ENCODE results near the gene SLC25A6.

The SLC25A6 gene

DNA sequence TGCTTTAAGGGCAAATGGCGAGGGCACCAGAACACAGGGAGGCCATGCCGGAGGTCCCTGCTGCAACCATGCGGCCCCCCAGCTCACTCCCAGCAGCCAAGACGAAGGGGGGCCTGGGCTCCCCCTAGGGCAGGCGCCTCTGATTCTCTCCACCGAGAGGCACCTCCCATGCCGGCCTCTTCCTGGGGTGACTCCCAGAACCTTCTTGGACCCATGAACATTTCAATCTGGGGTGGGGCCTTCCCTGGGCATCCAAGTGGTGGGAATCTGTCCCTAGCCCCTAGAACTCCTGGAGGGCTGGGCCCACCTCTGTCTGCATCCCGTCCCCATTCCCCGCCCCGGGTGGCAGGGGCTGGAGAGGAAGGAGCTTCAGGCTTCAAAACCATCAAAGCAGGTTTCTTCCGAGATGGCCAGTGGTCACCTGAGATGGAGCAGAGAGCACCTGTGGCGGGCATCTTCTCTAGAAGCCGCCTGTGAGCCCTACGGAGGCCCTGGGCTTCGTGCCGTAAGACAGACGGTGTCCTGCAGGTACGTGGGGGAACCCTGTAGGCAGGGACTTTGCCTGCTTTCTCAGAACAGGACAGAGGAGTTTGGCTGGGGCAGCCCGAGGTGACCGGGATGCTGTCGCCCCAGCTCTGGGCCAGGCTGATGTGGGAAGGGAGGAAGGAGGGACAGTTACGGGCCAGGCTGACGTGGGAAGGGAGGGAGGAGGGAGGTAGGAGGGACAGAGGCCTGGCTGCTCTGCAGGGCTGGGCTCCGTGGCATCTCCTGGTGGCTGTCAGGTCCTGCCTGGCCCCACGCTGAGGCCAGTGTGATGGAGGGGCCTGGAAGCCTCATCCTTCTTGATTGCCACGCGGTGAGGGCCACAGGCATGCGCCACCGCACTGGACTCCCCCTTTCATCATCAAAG, 6.8 kb upstream of the SLC25A6 start:
- Histone ChIP-seq H3K9me3 (ENCODE audit: control insufficient read depth, low read length) (no peaks in the 10 kb centered on the region), H3K36me3 (ENCODE audit: control insufficient read depth, insufficient read depth, low read length) (peaks cover 15% of the 10 kb centered on the region), H3K27ac (ENCODE audit: insufficient read depth, low read length, poor library complexity, severe bottlenecking) (no peak overlapping the region), H3K4me3 (ENCODE audit: insufficient read depth, low read depth, low read length, poor library complexity, severe bottlenecking) (no peak overlapping the region), H3K4me1 (ENCODE audit: control insufficient read depth, insufficient read depth, low read length, poor library complexity, severe bottlenecking) (no peaks in the 10 kb centered on the region), H3K27me3 (replicated peaks; ENCODE audit: control insufficient read depth, insufficient read depth, low read length, poor library complexity, severe bottlenecking) (no peaks in the 10 kb centered on the region)
- DNase-seq = no peak

DNA sequence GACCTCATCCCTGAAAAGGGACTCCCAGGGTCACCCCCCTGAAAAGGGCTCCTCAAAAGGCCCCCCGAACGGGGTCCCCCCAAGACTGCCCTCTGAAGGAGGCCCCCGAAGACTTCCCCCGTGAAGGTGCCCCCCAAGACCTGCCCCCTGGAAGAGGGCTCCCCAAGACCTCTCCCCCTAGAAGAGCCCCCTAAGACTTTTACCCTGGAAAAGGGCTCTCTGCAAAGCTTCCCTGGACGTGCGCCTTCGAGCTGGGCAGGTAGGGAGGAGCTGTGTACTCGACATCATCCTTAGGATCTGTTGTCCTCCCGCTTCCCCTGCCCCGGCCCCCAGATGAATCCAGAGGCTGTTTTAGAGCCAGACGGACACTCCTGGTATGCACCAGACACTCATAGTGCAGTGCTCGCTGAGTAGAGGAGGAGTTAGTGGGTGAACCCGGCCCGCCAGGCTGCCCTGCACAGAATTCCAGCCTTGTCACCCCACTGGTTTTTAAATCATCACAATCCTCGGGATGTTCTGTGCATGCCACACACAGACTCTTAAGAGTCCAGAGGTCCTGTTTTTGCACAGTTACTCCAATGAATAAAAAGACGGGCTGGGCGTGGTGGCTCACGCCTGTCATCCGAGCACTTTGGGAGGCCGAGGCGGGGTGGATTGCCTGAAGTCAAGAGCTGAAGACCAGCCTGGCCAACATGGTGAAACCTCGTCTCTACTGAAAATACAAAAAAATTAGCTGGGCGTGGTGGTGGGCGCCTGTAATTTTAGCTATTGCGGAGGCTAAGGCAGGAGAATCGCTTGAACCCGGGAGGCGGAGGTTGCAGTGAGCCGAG, 5.7 kb upstream of the SLC25A6 start:
- Histone ChIP-seq H3K27ac (ENCODE audit: insufficient read depth, low read length, poor library complexity, severe bottlenecking) (no peak overlapping the region), H3K9me3 (ENCODE audit: control insufficient read depth, low read length) (no peaks in the 10 kb centered on the region), H3K27me3 (replicated peaks; ENCODE audit: control insufficient read depth, insufficient read depth, low read length, poor library complexity, severe bottlenecking) (no peaks in the 10 kb centered on the region), H3K36me3 (ENCODE audit: control insufficient read depth, insufficient read depth, low read length) (peaks cover 6% of the 10 kb centered on the region), H3K4me3 (ENCODE audit: insufficient read depth, low read depth, low read length, poor library complexity, severe bottlenecking) (no peak overlapping the region), H3K4me1 (ENCODE audit: control insufficient read depth, insufficient read depth, low read length, poor library complexity, severe bottlenecking) (no peaks in the 10 kb centered on the region)
- no peak for DNase-seq

DNA sequence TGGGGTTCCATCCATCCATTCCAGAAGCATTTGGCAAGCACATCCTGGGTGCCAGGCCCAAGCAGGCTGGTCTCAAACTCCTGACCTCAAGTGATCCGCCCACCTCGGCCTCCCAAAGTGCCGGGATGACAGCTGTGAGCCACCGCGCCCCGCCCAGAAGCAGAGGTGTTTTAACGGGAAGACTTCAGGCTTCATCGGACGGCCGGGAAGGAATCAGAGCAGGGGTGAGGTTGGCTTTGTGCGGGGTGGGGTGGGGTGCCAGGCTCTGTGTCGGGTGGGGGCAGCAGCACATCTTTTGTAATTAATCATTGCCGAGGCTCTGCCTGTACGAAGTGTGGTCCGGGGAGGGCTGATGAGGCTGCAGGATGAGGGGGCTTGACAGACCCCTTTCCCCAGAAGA, 5.1 kb upstream of the SLC25A6 start:
- H3K9me3 ChIP-seq (ENCODE audit: control insufficient read depth, low read length) = no peaks in the 10 kb centered on the region
- no peak overlapping the region for H3K4me3 ChIP-seq (ENCODE audit: insufficient read depth, low read depth, low read length, poor library complexity, severe bottlenecking)
- H3K27me3 ChIP-seq (replicated peaks; ENCODE audit: control insufficient read depth, insufficient read depth, low read length, poor library complexity, severe bottlenecking) = no peaks in the 10 kb centered on the region
- no peak overlapping the region for H3K27ac ChIP-seq (ENCODE audit: insufficient read depth, low read length, poor library complexity, severe bottlenecking)
- no peak for DNase-seq
- no peaks in the 10 kb centered on the region for H3K4me1 ChIP-seq (ENCODE audit: control insufficient read depth, insufficient read depth, low read length, poor library complexity, severe bottlenecking)
- H3K36me3 ChIP-seq (ENCODE audit: control insufficient read depth, insufficient read depth, low read length) = peaks cover 6% of the 10 kb centered on the region

DNA sequence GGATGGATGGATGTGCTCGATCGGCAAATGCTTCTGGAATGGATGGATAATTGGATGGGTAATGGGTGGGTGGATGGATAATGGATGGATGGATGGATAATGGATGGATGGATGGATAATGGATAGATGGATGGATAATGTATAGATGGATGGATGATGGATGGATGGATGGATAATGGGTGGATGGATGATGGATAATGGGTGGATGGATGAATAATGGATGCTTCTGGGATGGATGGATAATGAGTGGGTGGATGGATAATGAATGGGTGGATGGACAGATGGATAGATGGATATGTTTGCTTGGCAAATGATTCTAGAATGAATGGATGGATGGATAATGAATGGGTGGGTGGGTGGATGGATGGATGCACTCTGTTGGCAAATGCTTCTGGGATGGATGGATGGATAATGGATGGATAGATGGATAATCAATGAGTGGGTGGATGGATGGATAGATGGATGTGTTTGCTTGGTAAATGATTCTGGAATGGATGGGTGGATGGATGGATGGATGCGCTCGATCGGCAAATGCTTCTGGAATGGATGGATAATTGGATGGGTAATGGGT, 3.8 kb upstream of the SLC25A6 start:
- H3K36me3 ChIP-seq (ENCODE audit: control insufficient read depth, insufficient read depth, low read length) = no peaks in the 10 kb centered on the region
- H3K27me3 ChIP-seq (replicated peaks; ENCODE audit: control insufficient read depth, insufficient read depth, low read length, poor library complexity, severe bottlenecking) = no peaks in the 10 kb centered on the region
- DNase-seq = no peak
- H3K4me1 ChIP-seq (ENCODE audit: control insufficient read depth, insufficient read depth, low read length, poor library complexity, severe bottlenecking) = peaks cover 7% of the 10 kb centered on the region
- no peak overlapping the region for H3K4me3 ChIP-seq (ENCODE audit: insufficient read depth, low read depth, low read length, poor library complexity, severe bottlenecking)
- H3K9me3 ChIP-seq (ENCODE audit: control insufficient read depth, low read length) = no peaks in the 10 kb centered on the region
- no peak overlapping the region for H3K27ac ChIP-seq (ENCODE audit: insufficient read depth, low read length, poor library complexity, severe bottlenecking)

DNA sequence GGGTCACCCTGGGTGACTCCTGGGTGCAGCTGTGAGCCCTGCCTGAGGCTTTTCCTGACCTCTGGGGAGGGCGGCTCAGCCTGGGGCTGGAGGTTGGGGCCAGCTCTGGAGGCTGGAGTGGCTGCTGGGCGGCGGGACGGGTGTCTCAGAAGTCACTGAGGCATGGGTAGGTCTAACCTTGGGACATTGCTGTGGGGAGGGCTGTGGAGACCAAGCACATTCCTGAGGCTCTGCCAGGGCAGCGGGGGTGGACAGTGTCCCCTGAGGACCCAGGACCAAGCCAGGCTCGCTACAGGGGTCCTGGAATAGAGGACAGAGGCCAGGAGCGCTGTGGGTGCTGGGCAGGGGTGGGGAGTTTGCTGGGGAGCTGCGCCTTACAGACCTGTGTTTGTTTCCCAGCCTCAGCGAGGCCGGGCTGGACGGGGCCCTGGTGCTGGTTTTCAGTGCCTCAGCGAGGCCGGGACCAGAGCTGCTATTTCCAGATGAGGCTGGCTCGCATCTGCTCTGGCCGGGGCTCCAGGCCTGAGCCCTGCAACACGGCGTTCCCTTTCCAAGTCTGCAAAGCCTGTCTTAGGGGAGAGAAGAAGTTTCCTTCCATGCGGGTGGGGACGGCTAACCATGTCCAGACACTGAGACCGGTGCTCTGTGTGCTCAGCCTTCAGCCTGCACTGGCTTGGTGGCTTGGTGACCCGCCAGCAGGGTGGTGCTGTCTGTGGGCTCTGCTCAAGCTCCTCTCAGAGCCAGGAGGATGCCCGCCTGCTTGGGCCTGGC, 3.0 kb upstream of the SLC25A6 start:
- Histone ChIP-seq H3K4me3 (ENCODE audit: insufficient read depth, low read depth, low read length, poor library complexity, severe bottlenecking) (no peak overlapping the region), H3K27ac (ENCODE audit: insufficient read depth, low read length, poor library complexity, severe bottlenecking) (no peak overlapping the region), H3K36me3 (ENCODE audit: control insufficient read depth, insufficient read depth, low read length) (peaks cover 4% of the 10 kb centered on the region), H3K9me3 (ENCODE audit: control insufficient read depth, low read length) (no peaks in the 10 kb centered on the region), H3K27me3 (replicated peaks; ENCODE audit: control insufficient read depth, insufficient read depth, low read length, poor library complexity, severe bottlenecking) (no peaks in the 10 kb centered on the region), H3K4me1 (ENCODE audit: control insufficient read depth, insufficient read depth, low read length, poor library complexity, severe bottlenecking) (peaks cover 15% of the 10 kb centered on the region)
- DNase-seq = no peak

DNA sequence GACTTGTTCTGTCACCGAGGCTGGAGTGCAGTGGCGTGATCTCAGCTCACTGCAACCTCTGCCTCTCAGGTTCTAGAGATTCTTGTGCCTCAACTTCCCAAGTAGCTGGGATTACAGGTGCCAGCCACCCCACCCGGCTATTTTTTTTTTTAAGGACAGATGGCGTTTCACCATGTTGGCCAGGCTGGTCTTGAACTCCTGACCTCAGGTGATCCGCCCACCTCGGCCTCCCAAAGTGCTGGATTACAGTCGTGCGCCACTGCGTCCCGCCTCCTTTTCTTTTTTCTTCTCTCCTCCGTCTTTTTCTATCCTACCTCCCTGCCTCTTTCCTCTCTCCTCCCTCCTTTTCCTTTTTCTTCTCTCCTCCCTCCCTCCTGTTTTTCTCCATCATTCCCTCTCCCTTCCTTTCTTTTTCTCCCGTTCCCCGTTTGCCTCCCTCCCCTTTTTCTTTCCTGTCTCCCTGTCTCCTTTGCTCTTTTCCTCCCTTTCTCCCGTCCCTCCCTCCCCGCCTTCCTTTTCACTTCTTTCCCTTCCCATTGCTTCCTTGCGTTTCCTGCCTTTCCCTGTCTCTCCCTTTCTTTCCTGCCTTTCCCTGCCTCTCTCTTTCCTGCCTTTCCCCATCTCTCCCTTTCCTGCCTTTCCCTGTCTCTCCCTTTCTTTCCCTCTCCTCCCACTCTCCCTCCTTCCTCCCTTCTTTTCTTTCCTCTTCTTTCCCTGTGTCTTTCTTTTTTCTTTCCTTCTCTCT, 2.1 kb upstream of the SLC25A6 start:
- Histone ChIP-seq H3K36me3 (ENCODE audit: control insufficient read depth, insufficient read depth, low read length) (peaks cover 12% of the 10 kb centered on the region), H3K9me3 (ENCODE audit: control insufficient read depth, low read length) (no peaks in the 10 kb centered on the region), H3K27me3 (replicated peaks; ENCODE audit: control insufficient read depth, insufficient read depth, low read length, poor library complexity, severe bottlenecking) (no peaks in the 10 kb centered on the region), H3K27ac (ENCODE audit: insufficient read depth, low read length, poor library complexity, severe bottlenecking) (no peak overlapping the region), H3K4me1 (ENCODE audit: control insufficient read depth, insufficient read depth, low read length, poor library complexity, severe bottlenecking) (peaks cover 20% of the 10 kb centered on the region), H3K4me3 (ENCODE audit: insufficient read depth, low read depth, low read length, poor library complexity, severe bottlenecking) (no peak overlapping the region)
- no peak for DNase-seq

DNA sequence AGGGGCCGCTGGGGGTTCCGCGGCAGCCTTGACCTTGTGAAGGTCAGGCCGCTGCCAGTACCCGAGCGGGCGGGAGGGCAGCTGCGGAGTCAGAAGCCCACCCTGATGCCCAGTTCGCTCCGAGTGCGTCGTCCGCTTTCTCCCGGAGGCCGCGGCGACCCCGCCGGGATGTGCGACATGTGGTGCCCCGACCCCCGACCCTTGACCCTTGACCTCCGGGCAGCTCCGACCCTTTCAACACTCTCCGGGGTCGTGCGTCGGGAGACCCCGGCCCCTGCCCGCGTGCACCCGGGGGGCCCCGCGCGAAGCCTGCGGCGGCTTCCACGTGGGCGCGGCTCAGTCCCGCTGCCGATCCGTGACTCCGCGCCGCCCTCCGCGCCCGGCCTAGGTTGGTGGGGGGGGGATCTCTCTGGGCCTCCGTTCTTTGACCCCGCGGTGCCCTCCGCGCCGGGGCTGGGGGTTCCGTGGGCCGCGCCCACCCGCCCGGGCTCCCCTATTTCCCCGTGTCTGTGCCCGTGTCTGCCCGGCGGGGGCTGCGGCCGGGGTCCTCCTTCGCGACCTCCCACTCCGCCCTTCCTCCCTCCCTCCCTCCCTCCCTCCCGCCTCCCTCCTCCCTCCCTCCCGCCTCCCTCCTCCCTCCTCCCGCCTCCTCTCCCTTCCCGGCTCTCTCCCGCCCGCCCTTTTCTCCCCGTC, 609 bp upstream of the SLC25A6 start:
- Histone ChIP-seq H3K36me3 (ENCODE audit: control insufficient read depth, insufficient read depth, low read length) (peaks cover 27% of the 10 kb centered on the region), H3K27ac (ENCODE audit: insufficient read depth, low read length, poor library complexity, severe bottlenecking) (peak overlapping the region; percentile 96), H3K27me3 (replicated peaks; ENCODE audit: control insufficient read depth, insufficient read depth, low read length, poor library complexity, severe bottlenecking) (no peaks in the 10 kb centered on the region), H3K4me1 (ENCODE audit: control insufficient read depth, insufficient read depth, low read length, poor library complexity, severe bottlenecking) (peaks cover 24% of the 10 kb centered on the region), H3K9me3 (ENCODE audit: control insufficient read depth, low read length) (no peaks in the 10 kb centered on the region), H3K4me3 (ENCODE audit: insufficient read depth, low read depth, low read length, poor library complexity, severe bottlenecking) (peak overlapping the region; percentile 99)
- DNase-seq = no peak

DNA sequence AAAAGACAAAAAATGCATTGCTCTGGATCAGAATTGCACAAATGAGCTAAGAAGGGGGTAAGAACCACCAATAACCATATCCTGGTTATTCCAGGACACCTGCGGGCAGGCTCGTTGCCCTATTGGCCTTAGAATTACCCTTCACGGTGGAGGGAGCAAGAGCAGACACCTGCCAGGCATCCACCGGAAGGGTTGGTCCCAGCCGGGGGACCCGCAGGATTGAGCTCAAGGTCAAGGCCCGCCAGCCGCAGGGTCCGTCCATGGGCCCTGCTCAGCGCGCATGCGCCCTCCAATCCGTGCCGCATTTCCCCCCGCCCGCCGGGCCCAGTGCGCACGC, 575 bp downstream of the SLC25A6 start:
- Histone ChIP-seq H3K9me3 (ENCODE audit: control insufficient read depth, low read length) (no peaks in the 10 kb centered on the region), H3K4me1 (ENCODE audit: control insufficient read depth, insufficient read depth, low read length, poor library complexity, severe bottlenecking) (peaks cover 24% of the 10 kb centered on the region), H3K27ac (ENCODE audit: insufficient read depth, low read length, poor library complexity, severe bottlenecking) (peak overlapping the region; percentile 96), H3K27me3 (replicated peaks; ENCODE audit: control insufficient read depth, insufficient read depth, low read length, poor library complexity, severe bottlenecking) (no peaks in the 10 kb centered on the region), H3K36me3 (ENCODE audit: control insufficient read depth, insufficient read depth, low read length) (peaks cover 39% of the 10 kb centered on the region), H3K4me3 (ENCODE audit: insufficient read depth, low read depth, low read length, poor library complexity, severe bottlenecking) (peak overlapping the region; percentile 99)
- DNase-seq = no peak

Data from effector memory CD4-positive, alpha-beta T cell (primary cell).